SU-DHL-6 (cell line): Measurements from ENCODE around the gene NHS.

Source experiments
- EZH2phosphoT487 ChIP-seq: fragments of 200-600 bp; sonication (generic), shearing (Covaris generic); conservative IDR thresholded peaks from 2 replicates; pipeline ENCODE4 v1.6.1; 2018; ENCODE audit warnings: mild to moderate bottlenecking, antibody characterized with exemption, low read length, moderate library complexity, mixed read lengths
- TF ChIP-seq, protein P1 (sequence below): fragments of 200-600 bp; sonication (generic); IDR thresholded peaks from one replicate; pipeline ENCODE4 v1.5.1; 2017; ENCODE audit warnings: antibody characterized with exemption, mild to moderate bottlenecking, low read length, moderate library complexity; ENCODE audit not compliant: insufficient read depth, poor library complexity, severe bottlenecking

DNA sequence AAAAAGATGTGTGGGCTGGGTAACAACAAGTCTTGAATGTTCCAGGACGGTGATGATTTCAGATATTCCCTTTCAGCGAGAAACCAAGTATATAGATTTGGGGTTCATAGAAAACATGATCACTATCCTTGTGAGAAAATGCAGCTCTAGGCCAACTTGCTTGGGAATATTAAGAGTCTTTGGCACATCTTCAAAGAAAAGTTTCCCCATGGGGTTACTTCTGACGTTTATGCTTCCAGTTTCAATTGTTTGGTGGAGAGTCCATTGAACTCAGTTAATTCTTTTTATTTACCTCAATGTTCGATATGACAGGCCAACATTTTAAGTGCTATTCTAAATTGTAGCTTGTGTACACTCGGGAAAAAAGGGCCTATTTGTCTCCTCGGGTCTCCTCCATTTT, 126.7 kb downstream of the NHS start:
- TF ChIP-seq, protein P1, sequence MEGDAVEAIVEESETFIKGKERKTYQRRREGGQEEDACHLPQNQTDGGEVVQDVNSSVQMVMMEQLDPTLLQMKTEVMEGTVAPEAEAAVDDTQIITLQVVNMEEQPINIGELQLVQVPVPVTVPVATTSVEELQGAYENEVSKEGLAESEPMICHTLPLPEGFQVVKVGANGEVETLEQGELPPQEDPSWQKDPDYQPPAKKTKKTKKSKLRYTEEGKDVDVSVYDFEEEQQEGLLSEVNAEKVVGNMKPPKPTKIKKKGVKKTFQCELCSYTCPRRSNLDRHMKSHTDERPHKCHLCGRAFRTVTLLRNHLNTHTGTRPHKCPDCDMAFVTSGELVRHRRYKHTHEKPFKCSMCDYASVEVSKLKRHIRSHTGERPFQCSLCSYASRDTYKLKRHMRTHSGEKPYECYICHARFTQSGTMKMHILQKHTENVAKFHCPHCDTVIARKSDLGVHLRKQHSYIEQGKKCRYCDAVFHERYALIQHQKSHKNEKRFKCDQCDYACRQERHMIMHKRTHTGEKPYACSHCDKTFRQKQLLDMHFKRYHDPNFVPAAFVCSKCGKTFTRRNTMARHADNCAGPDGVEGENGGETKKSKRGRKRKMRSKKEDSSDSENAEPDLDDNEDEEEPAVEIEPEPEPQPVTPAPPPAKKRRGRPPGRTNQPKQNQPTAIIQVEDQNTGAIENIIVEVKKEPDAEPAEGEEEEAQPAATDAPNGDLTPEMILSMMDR = no peak
- TF ChIP-seq EZH2phosphoT487 = no peak
